HCT116 (cell line): Measurements from ENCODE around the gene UMODL1.

Source experiments
- CBX3 ChIP-seq: IDR thresholded peaks from 2 replicates; pipeline ENCODE4 v1.6.1; 2012; ENCODE audit warnings: low read depth
- CEBPB ChIP-seq: IDR thresholded peaks from 2 replicates; pipeline ENCODE4 v1.6.1; 2012; ENCODE audit warnings: low read depth
- CTCF ChIP-seq, 3 experiments: fragments of 200-600 bp in 1 of 3; sonication (generic) in 1 of 3; IDR thresholded peaks in 2 of 3; conservative IDR thresholded peaks in 1 of 3; 2 replicates each; pipeline ENCODE4 v1.5.1; 2012 to 2017; ENCODE audit warnings: low read depth in 2 of 3, low read length in 2 of 3, antibody characterized with exemption in 1 of 3, borderline replicate concordance in 1 of 3, control low read depth in 1 of 3, mild to moderate bottlenecking in 1 of 3, mixed read lengths in 1 of 3, mixed run types in 1 of 3, moderate library complexity in 1 of 3; ENCODE audit not compliant: insufficient read depth in 1 of 3
- EZH2 ChIP-seq: fragments of 200-600 bp; sonication (generic); IDR thresholded peaks from 2 replicates; pipeline ENCODE4 v1.6.1; 2017; ENCODE audit warnings: antibody characterized with exemption, mixed run types
- SP1 ChIP-seq: IDR thresholded peaks from 2 replicates; pipeline ENCODE4 v1.6.1; 2012; ENCODE audit warnings: low read depth

DNA sequence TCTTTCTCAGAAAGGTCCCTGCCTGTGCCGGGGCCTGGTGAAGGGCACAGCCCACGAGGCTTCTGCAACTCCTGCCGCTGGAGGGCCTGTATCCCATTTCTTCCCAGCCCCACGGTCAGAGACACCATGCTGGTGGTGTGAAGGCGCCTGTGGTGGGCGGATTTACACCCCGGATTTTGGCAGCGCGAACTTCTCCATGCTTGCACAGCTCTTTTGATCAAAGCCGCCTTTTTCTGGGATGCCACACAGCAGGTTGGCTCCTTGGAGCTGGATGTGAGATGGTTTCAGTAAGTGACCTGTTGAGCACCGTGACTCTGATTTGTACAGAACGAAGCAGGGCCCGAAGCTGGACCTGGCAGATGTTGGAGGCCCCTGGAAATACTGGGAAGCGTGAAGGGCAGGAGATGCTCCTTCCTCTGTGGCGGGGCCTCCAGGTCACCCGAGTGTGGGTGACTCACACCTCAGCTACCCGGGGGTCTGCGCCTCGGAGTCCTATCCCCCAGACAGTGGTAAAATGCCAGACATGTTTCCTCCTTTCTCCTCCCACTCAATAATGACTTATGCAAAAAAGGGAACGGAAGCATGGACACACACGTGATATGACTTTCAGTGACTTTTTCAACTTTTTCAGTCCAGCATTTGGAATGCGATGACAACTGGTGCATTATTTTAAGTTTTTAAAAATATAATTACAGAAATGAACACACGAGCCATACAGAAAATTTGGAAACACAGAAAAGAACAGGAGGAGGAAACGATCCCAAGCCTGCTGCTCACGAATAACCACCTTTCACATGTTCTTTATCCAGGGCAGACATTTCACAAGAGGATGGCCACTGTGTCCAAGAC, 9.0 kb downstream of the UMODL1 start:
- TF ChIP-seq SP1 (no peak), CEBPB (no peak), CBX3 (no peak), CTCF (IDR thresholded peaks at IDR 0.05 in 2 of 3, conservative IDR thresholded peaks at IDR 0.05 in 1 of 3; ENCODE audit: borderline replicate concordance in 1 of 3, insufficient read depth in 1 of 3, low read depth in 2 of 3, low read length in 2 of 3) (no peak), EZH2 (no peak)
